ENCODE data around the gene ZNF827.

ZNF827 gene

GRCh38 chr4:145907812-145908211 lies 30.8 kb downstream of the ZNF827 start:
- TF ChIP-seq CTCF (IDR thresholded peaks at IDR 0.05): no peak
- Histone ChIP-seq H3K27ac (no peak overlapping the region), H3K27me3 (no peaks in the 10 kb centered on the region), H3K4me3 (no peak overlapping the region), H3K36me3 (peaks cover 0 to 2% (median 0%) of the 10 kb centered on the region in 3 donors), H3K4me1 (peaks cover 0 to 22% (median 10%) of the 10 kb centered on the region in 4 donors), H3K9me3 (no peaks in the 10 kb centered on the region)
- no peak for DNase-seq
- intact Hi-C loops (cut with DNase I; ENCODE audit: low total_unique reads): no loop called here

- no peak for DNase-seq
- H3K27ac ChIP-seq: no peak overlapping the region
- no peaks in the 10 kb centered on the region for H3K9me3 ChIP-seq
- no peak for TF ChIP-seq CTCF (IDR thresholded peaks at IDR 0.05)
- H3K4me3 ChIP-seq: no peak overlapping the region
- intact Hi-C loops (cut with DNase I; ENCODE audit: low total_unique reads): no loop called here
- peaks cover 3 to 6% (median 4%) of the 10 kb centered on the region in 3 donors for H3K36me3 ChIP-seq
- peaks cover 0 to 22% (median 10%) of the 10 kb centered on the region in 4 donors for H3K4me1 ChIP-seq
- no peaks in the 10 kb centered on the region for H3K27me3 ChIP-seq
Observed at GRCh38 chr4:145907390-145907789, 31.2 kb downstream of the ZNF827 start.

GRCh38 chr4:145904413-145905177 lies 34.0 kb downstream of the ZNF827 start:
- H3K36me3 ChIP-seq: peaks cover 12 to 16% (median 13%) of the 10 kb centered on the region in 3 donors
- H3K27ac ChIP-seq: no peak overlapping the region
- no peak overlapping the region for H3K4me3 ChIP-seq
- no peak for TF ChIP-seq CTCF (IDR thresholded peaks at IDR 0.05)
- H3K9me3 ChIP-seq: no peaks in the 10 kb centered on the region
- H3K4me1 ChIP-seq: peaks cover 0 to 19% (median 8%) of the 10 kb centered on the region in 4 donors
- intact Hi-C loops (cut with DNase I; ENCODE audit: low total_unique reads): no loop called here
- no peaks in the 10 kb centered on the region for H3K27me3 ChIP-seq
- DNase-seq: no peak

- Histone ChIP-seq H3K9me3 (no peaks in the 10 kb centered on the region), H3K4me3 (no peak overlapping the region), H3K36me3 (peaks cover 12 to 16% (median 13%) of the 10 kb centered on the region in 3 donors), H3K4me1 (peaks cover 0 to 7% (median 4%) of the 10 kb centered on the region in 4 donors), H3K27ac (no peak overlapping the region), H3K27me3 (no peaks in the 10 kb centered on the region)
- TF ChIP-seq CTCF (IDR thresholded peaks at IDR 0.05): no peak
- intact Hi-C loops (cut with DNase I; ENCODE audit: low total_unique reads): no loop called here
- no peak for DNase-seq
Observed at GRCh38 chr4:145902522-145902921, 36.1 kb downstream of the ZNF827 start.

- no peak for TF ChIP-seq CTCF (IDR thresholded peaks at IDR 0.05)
- Histone ChIP-seq H3K27ac (no peak overlapping the region), H3K27me3 (no peaks in the 10 kb centered on the region), H3K4me3 (no peak overlapping the region), H3K4me1 (no peaks in the 10 kb centered on the region), H3K36me3 (peaks cover 12 to 16% (median 13%) of the 10 kb centered on the region in 3 donors), H3K9me3 (no peaks in the 10 kb centered on the region)
- no peak for DNase-seq
- intact Hi-C loops (cut with DNase I; ENCODE audit: low total_unique reads): no loop called here
Observed at GRCh38 chr4:145899886-145900460, 38.6 kb downstream of the ZNF827 start.
